Loucy (cell line): ENCODE measurements around the gene RNU6-1.

ENCODE experiments used
- H2AFZ ChIP-seq: fragments of 200-600 bp; sonication (generic); 2 replicates; pipeline ENCODE4 v1.6.0; 2016; ENCODE audit warnings: antibody characterized with exemption, mild to moderate bottlenecking, low read length, moderate library complexity
- H3F3A ChIP-seq: fragments of 200-600 bp; 2 replicates; pipeline ENCODE4 v1.6.0; 2016; ENCODE audit warnings: antibody characterized with exemption, low read depth, mild to moderate bottlenecking
- H3K27me3 ChIP-seq: fragments of 200-600 bp; sonication (generic); 2 replicates; pipeline ENCODE4 v1.6.1; 2014; ENCODE audit warnings: low read length, mild to moderate bottlenecking; ENCODE audit not compliant: insufficient read depth, poor library complexity, severe bottlenecking
- H3K36me3 ChIP-seq: fragments of 200-600 bp; sonication (generic); 2 replicates; pipeline ENCODE4 v1.6.1; 2016; ENCODE audit warnings: low read length; ENCODE audit not compliant: insufficient read depth
- H3K4me1 ChIP-seq: fragments of 200-600 bp; sonication (generic); 2 replicates; pipeline ENCODE4 v1.5.1; 2014; ENCODE audit warnings: low read length, mild to moderate bottlenecking; ENCODE audit not compliant: insufficient read depth, poor library complexity, severe bottlenecking
- H3K4me2 ChIP-seq: fragments of 200-600 bp; sonication (generic); 2 replicates; pipeline ENCODE4 v1.6.0; 2014; ENCODE audit warnings: antibody characterized with exemption, low read length, low read depth, mild to moderate bottlenecking; ENCODE audit not compliant: poor library complexity, severe bottlenecking
- H3K4me3 ChIP-seq: fragments of 200-600 bp; sonication (generic); 2 replicates; pipeline ENCODE4 v1.5.1; 2014; ENCODE audit warnings: low read length, mild to moderate bottlenecking, mixed read lengths; ENCODE audit not compliant: poor library complexity, severe bottlenecking
- H3K79me2 ChIP-seq: fragments of 200-600 bp; sonication (generic); 2 replicates; pipeline ENCODE4 v1.6.1; 2014; ENCODE audit warnings: low read length; ENCODE audit not compliant: insufficient read depth
- H3K9ac ChIP-seq: fragments of 200-600 bp; sonication (generic); 2 replicates; pipeline ENCODE4 v1.6.0; 2014; ENCODE audit warnings: mild to moderate bottlenecking, low read depth, low read length, moderate library complexity; ENCODE audit not compliant: poor library complexity, severe bottlenecking
- H3K9me2 ChIP-seq: fragments of 200-600 bp; sonication (generic); replicated peaks from 2 replicates; pipeline ENCODE4 v1.6.1; 2016; ENCODE audit warnings: low read depth, low read length, mixed read lengths
- H3K9me3 ChIP-seq: fragments of 200-600 bp; sonication (generic); 2 replicates; pipeline ENCODE4 v1.6.1; 2014; ENCODE audit warnings: mild to moderate bottlenecking, antibody characterized with exemption, low read length, low read depth; ENCODE audit not compliant: insufficient read depth
- H4K20me1 ChIP-seq: fragments of 200-600 bp; sonication (generic); 2 replicates; pipeline ENCODE4 v1.6.0; 2014; ENCODE audit warnings: antibody characterized with exemption, low read length, mild to moderate bottlenecking; ENCODE audit not compliant: insufficient read depth, poor library complexity, severe bottlenecking
- EZH2phosphoT487 ChIP-seq: fragments of 200-600 bp; IDR thresholded peaks from 2 replicates; pipeline ENCODE4 v1.6.1; 2018; ENCODE audit warnings: antibody characterized with exemption, mild to moderate bottlenecking, moderate library complexity, borderline replicate concordance
- TF ChIP-seq, protein P1 (sequence below): fragments of 200-600 bp; sonication (generic); conservative IDR thresholded peaks from 2 replicates; pipeline ENCODE4 v1.5.1; 2014; ENCODE audit warnings: mild to moderate bottlenecking, antibody characterized with exemption, low read length

RNU6-1 gene

DNA sequence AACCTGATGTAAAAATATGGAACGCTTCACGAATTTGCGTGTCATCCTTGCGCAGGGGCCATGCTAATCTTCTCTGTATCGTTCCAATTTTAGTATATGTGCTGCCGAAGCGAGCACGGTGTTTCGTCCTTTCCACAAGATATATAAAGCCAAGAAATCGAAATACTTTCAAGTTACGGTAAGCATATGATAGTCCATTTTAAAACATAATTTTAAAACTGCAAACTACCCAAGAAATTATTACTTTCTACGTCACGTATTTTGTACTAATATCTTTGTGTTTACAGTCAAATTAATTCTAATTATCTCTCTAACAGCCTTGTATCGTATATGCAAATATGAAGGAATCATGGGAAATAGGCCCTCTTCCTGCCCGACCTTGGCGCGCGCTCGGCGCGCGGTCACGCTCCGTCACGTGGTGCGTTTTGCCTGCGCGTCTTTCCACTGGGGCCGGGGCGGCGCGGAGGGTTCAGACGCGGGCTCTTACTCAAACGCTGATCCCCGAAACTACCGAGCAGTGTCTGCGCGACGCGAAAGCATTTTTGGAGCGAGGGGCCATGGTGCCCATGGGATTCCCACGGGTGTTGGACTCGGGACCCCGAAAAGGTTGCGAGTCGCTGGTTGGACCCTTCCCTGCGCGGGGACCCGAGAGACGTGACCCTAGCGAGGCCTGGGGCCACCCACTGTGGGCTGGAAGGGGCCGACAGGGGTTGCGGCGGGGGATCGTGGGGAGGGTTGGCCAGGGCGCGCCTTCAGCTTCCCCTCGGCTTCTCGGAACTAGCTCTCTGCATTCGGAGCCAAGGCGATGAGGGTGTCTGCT is at the start of gene RNU6-1:
RNU6-1 (minus strand) TSS at position 117 of the 820 bp plus-strand sequence.
- TF ChIP-seq, protein P1, sequence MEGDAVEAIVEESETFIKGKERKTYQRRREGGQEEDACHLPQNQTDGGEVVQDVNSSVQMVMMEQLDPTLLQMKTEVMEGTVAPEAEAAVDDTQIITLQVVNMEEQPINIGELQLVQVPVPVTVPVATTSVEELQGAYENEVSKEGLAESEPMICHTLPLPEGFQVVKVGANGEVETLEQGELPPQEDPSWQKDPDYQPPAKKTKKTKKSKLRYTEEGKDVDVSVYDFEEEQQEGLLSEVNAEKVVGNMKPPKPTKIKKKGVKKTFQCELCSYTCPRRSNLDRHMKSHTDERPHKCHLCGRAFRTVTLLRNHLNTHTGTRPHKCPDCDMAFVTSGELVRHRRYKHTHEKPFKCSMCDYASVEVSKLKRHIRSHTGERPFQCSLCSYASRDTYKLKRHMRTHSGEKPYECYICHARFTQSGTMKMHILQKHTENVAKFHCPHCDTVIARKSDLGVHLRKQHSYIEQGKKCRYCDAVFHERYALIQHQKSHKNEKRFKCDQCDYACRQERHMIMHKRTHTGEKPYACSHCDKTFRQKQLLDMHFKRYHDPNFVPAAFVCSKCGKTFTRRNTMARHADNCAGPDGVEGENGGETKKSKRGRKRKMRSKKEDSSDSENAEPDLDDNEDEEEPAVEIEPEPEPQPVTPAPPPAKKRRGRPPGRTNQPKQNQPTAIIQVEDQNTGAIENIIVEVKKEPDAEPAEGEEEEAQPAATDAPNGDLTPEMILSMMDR, result no peak
- TF ChIP-seq EZH2phosphoT487, result no peak
- H2AFZ ChIP-seq, result peak within 1 kb of the TSS; percentile 91
- no peaks in the 10 kb centered on the region for H3K79me2 ChIP-seq
- no peaks in the 10 kb centered on the region for H3K9me2 ChIP-seq
- H3K4me3 ChIP-seq, result peak within 1 kb of the TSS; percentile 87
- H3K4me2 ChIP-seq, result peak within 1 kb of the TSS; percentile 90
- peak within 1 kb of the TSS; percentile 86 for H3K9ac ChIP-seq
- H3K4me1 ChIP-seq, result peaks cover 27% of the 10 kb centered on the region
- no peaks in the 10 kb centered on the region for H3K9me3 ChIP-seq
- H4K20me1 ChIP-seq, result no peaks in the 10 kb centered on the region
- no peaks in the 10 kb centered on the region; the same call in 1 of the 2 replicates for H3F3A ChIP-seq
- no peaks in the 10 kb centered on the region for H3K27me3 ChIP-seq
- no peaks in the 10 kb centered on the region for H3K36me3 ChIP-seq

DNA sequence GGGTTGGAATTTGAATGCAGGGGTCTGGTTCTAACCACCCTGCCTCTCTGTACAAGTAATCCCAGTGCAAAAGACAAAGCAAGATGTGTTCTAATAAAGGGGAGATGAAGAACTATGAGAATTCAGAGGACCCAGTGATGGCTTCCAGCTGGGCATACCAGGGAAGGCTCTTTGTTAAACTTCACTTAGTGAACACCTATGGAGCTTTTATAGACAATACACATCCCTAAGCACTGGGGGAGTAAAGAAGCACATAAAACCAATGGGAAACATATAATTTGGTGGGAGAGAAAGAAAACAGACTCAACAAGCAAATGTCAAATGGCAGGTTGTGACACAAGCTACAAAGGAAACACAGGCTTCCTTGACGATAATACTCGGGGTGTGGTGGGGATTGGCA is 47.9 kb upstream of the RNU6-1 start:
- Histone ChIP-seq H3K9me2 (no peaks in the 10 kb centered on the region), H3K9ac (no peak overlapping the region), H2AFZ (no peak overlapping the region), H3K4me3 (no peak overlapping the region), H3K27me3 (no peaks in the 10 kb centered on the region), H3K36me3 (no peaks in the 10 kb centered on the region), H3K79me2 (no peaks in the 10 kb centered on the region), H3K9me3 (no peaks in the 10 kb centered on the region), H3K4me1 (peaks cover 7% of the 10 kb centered on the region), H3K4me2 (no peak overlapping the region), H3F3A (no peaks in the 10 kb centered on the region), H4K20me1 (no peaks in the 10 kb centered on the region)
- TF ChIP-seq EZH2phosphoT487, result no peak
- TF ChIP-seq, protein P1, result no peak

DNA sequence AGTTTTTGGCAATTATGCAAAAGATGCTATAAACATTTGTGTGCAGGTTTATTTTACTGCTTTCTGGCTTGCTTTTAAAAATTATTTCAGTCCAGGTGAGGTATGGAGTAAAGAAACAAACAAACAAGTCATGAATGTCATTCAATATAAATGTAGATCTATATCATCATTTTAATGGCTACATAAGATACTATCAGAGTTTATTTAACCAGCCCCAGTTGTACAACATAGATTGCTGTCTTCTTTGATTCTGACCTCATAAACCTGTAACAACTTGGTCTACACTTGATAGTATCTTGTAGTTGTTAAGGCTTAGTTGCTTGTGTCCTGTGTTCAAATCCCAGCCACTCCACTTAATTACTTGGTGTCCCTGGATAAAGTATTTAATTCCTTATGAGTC is 46.0 kb upstream of the RNU6-1 start:
- Histone ChIP-seq H3K4me3 (no peak overlapping the region), H3K4me1 (peaks cover 19% of the 10 kb centered on the region), H2AFZ (no peak overlapping the region), H4K20me1 (no peaks in the 10 kb centered on the region), H3K9ac (no peak overlapping the region), H3K36me3 (no peaks in the 10 kb centered on the region), H3K79me2 (no peaks in the 10 kb centered on the region), H3K27me3 (no peaks in the 10 kb centered on the region), H3K4me2 (no peak overlapping the region), H3K9me2 (no peaks in the 10 kb centered on the region), H3F3A (no peaks in the 10 kb centered on the region), H3K9me3 (no peaks in the 10 kb centered on the region)
- TF ChIP-seq, protein P1, result no peak
- no peak for TF ChIP-seq EZH2phosphoT487
